ENCODE data around the gene LGR4.
"Not testable (repeated sequence)": the region's sequence is repeated elsewhere in the genome, so short reads cannot be mapped to it uniquely, and the experiment has no call there.

The LGR4 gene

DNA sequence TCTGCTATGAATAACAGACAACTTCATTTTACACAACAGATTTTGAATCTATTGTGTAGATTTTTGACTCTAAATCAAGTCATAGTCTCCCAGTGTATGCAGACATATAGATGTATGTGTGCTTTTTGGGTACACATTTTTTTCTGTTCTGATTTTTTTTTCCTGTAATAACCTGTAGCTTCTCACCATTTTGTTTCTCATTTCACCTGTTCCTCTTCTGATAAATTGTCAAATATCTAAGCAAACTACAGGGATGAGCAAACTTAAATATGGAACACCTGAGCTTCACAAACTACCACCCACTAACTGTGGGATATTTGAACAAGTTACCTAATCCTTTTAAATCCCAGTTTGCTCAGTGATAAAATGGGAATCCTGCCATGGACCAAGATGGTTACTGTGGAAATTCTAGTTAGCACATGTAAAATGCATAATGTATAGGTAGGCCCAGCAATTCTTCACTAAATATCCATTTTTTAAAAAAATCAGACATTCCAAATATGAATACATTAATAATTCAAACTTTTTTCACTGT is 15.7 kb downstream of the LGR4 start:
- no peak for DNase-seq (ENCODE audit: low read depth)

- DNase-seq (ENCODE audit: low read depth) = no peak
Measured at GRCh38 chr11:27456140-27456794, 16.3 kb downstream of the LGR4 start.

DNA sequence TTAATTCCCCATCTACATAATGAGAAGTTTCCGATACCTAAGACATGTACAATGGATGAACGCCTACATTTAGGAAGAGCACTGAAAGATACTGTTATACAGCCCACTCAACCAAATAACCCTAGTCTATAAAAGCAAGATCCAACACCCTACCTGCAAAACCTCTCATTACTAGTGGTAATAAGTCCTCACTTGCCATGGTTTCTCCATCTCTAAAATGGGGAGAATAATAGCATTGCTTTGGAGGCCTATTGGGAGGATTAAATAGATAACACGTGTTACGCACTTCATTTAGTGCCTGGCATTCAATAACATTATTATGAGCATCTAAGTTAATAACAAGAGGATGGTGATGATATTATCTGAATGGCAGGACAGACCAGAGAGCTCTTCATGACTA is 16.9 kb downstream of the LGR4 start:
- no peak for DNase-seq (ENCODE audit: low read depth)

- DNase-seq (ENCODE audit: low read depth) = no peak
Measured at GRCh38 chr11:27453701-27454100, 18.9 kb downstream of the LGR4 start.

GRCh38 chr11:27452147-27452546 is 20.4 kb downstream of the LGR4 start:
- no peak for DNase-seq (ENCODE audit: low read depth)

GRCh38 chr11:27451244-27451965 is 21.2 kb downstream of the LGR4 start:
- DNase-seq (ENCODE audit: low read depth) = peak; percentile 34

DNA sequence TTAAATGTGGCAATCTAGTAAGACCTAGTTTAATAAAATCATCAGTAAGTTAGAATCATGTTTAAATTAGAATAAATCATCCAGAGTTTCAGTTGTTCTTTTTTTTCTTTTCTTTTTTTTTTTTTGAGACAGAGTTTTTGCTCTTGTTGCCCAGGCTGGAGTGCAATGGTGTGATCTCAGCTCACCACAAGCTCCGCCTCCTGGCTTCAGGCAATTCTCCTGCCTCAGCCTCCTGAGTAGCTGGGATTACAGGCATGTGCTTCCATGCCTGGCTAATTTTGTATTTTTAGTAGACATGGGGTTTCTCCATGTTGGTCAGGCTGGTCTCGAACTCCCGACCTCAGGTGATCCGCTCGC is 24.4 kb downstream of the LGR4 start:
- not testable (repeated sequence) for DNase-seq (ENCODE audit: low read depth)

- DNase-seq (ENCODE audit: low read depth) = no peak
Measured at GRCh38 chr11:27447288-27448183, 25.1 kb downstream of the LGR4 start.

DNA sequence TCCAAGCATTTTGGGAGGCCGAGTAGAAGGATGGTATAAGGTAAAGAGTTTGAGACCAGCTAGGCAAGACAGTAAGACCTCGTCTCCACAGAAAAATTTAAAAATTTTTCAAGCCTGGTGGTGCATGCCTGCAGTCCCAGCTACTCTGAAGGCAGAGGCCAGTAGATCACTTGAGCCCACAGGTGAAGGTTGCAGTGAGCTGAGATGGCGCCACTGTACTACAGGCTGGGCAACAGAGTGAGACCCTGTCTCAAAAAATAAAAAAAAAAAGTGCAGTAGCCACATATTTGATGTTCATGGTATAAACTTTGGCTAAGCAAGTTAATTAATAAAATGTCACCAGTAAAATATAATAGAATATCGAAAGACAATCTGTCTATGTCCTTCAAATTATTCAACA is 27.0 kb downstream of the LGR4 start:
- DNase-seq (ENCODE audit: low read depth) = no peak

DNA sequence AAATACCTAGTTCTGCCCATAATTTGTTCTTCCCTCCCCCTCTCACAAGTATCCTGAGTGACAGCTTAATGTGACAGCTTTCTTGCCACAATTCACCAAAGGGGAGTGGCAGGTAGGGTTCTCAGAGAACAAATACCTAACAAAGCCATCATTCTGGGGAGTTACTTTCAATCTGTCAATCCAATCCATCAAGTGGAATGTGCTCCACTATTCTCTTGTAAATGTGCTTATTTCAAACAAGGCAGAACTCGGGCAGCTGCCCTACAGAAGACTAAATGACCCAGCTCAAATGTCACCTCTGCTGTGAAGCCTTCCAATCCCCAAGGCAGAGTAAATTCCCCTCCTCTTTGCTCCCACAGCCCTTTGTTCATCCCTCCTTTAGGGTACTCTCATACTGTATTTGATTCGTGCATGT is 27.8 kb downstream of the LGR4 start:
- DNase-seq (ENCODE audit: low read depth) = no peak

- no peak for DNase-seq (ENCODE audit: low read depth)
Measured at GRCh38 chr11:27443746-27444507, 28.7 kb downstream of the LGR4 start.

DNA sequence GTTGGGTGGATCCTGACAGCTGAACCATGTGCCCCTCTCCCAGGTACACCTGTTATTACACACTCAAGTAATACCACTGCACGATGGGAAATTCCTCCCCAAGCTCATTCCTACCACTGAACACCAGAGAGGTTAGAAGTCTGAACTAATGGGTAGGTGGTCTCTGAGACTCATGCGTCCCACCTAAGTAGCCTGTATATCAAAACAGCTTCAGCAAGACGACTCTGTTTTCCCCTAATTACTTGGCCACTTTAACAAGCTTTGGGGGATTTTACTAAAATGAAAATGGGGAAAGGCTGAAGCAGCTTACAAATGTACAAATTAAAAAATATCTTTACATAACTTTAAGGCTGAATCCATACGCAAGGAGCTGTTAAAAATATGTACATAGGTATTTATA is 29.4 kb downstream of the LGR4 start:
- no peak for DNase-seq (ENCODE audit: low read depth)

DNA sequence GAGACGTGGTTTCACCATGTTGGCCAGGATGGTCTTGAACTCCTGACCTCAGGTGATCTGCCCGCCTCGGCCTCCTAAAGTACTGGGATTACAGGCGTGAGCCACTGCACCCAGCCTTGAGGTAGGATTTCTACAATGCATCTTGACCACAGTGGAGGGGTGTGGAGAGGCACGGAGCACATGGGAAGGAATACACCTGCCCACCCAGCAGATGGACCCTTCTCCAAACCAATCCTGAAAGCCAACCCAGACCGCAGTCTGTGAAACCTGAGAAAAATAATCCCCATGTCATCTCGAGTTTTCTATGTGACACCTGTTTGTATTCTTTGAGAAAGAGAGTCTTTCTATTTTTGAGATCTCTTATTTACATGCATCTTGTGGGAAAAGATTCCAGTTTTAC is 32.5 kb downstream of the LGR4 start:
- no peak for DNase-seq (ENCODE audit: low read depth)

DNA sequence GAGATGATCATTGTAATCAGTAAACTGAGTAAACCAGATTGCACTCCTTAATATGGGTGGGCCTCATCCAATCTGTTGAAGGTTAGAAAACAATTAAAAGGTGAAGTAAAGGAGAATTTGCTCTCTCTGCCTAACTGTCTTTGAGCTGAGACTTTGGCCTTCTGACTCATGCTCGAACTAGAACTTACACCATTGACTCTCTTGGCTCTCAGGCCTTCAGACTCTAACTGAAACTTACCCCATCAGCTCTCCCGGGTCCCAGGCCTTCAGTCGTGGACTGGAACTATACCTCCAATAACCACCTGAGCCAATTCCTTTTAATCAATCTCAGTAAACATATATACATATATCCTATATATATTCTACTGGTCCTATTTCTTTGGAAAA is 34.0 kb downstream of the LGR4 start:
- no peak for DNase-seq (ENCODE audit: low read depth)

GRCh38 chr11:27437829-27438594 is 34.6 kb downstream of the LGR4 start:
- DNase-seq (ENCODE audit: low read depth) = no peak

DNA sequence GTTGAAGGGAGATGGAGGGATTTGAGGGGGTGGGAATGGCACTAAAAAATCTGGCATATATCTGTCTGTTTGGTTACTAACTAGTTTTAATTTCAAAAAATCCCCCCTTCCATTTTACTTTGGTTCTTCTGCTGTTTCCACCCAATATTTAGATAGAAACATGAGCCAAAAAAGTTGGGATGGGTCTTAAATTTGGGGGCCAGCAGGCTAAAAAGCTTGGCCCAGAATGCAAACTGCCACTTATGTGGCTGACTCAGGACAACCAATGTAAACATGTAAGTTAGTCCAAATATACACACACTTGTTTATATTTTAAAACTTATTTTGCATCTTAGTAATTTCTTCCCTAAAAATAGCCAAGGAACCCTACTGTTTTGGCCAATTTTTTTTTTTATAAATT is 35.7 kb downstream of the LGR4 start:
- no peak for DNase-seq (ENCODE audit: low read depth)

DNA sequence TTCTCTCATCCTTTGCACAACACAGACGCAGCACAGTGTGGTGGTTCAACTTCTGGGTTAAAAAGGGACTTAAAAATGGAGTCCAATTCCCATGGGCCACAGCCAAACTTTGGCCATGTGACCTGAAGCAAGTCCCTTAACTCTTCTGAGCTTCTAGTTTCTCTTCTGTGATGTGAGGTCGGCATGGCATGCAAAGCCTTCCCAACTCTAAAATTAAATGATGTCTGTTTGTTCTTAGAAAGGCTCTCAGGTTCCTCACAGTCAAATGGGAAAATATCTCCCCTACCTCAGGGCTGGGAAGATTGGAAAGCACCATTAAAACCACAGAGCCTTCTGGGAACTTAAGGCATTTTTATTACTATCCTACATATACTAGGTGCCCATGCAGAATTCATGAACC is 38.8 kb downstream of the LGR4 start:
- DNase-seq (ENCODE audit: low read depth) = no peak

- no peak for DNase-seq (ENCODE audit: low read depth)
Measured at GRCh38 chr11:27431808-27432207, 40.8 kb downstream of the LGR4 start.

- DNase-seq (ENCODE audit: low read depth) = no peak
Measured at GRCh38 chr11:27429761-27430393, 42.7 kb downstream of the LGR4 start.

- no peak for DNase-seq (ENCODE audit: low read depth)
Measured at GRCh38 chr11:27427183-27427980, 45.2 kb downstream of the LGR4 start.

All from stromal cell of bone marrow (primary cell).